Ovary (tissue), 3 donors: Measurements from ENCODE around the gene ZSWIM6.

Source experiments
- EP300 ChIP-seq: sonication (generic); formaldehyde crosslinking; IDR thresholded peaks from one replicate; pipeline ENCODE4 v1.6.1; 2017; ENCODE audit warnings: antibody characterized with exemption
- POLR2A ChIP-seq: fragments of 450-650 bp; IDR thresholded peaks from one replicate; pipeline ENCODE4 v1.6.1; 2017; ENCODE audit warnings: antibody characterized with exemption, mild to moderate bottlenecking, moderate library complexity
- TF ChIP-seq, protein P1 (sequence below), 3 donors: fragments of 450-650 bp in 2 of 3; fragments of 200-600 bp in 1 of 3; IDR thresholded peaks; one replicate each; pipeline versions ENCODE4 v1.5.1 to v1.8.0; 2016 to 2022; ENCODE audit warnings: antibody characterized with exemption in 3 of 3, mild to moderate bottlenecking in 1 of 3
- donor health status: DM: no; HTN: no; CAD: no.

DNA sequence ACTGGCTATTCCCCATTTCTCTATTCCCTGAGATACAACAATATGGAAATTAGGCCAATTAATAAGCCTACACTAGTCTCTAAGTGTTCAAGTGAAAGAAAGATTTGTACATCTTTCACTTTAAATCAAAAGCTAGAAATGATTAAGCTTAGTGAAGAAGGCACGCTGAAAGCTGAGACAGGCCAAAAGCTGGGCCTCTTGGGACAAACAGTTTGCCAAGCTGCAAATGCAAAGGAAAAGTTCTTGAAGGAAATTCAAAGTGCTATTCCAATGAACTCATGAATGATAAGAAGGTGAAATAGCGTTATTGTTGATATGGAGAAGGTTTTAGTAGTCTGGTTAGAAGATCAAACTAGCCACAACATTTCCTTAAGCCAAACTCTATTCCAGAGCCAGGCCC lies 256.2 kb downstream of the ZSWIM6 start:
- TF ChIP-seq, protein P1, sequence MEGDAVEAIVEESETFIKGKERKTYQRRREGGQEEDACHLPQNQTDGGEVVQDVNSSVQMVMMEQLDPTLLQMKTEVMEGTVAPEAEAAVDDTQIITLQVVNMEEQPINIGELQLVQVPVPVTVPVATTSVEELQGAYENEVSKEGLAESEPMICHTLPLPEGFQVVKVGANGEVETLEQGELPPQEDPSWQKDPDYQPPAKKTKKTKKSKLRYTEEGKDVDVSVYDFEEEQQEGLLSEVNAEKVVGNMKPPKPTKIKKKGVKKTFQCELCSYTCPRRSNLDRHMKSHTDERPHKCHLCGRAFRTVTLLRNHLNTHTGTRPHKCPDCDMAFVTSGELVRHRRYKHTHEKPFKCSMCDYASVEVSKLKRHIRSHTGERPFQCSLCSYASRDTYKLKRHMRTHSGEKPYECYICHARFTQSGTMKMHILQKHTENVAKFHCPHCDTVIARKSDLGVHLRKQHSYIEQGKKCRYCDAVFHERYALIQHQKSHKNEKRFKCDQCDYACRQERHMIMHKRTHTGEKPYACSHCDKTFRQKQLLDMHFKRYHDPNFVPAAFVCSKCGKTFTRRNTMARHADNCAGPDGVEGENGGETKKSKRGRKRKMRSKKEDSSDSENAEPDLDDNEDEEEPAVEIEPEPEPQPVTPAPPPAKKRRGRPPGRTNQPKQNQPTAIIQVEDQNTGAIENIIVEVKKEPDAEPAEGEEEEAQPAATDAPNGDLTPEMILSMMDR (IDR thresholded peaks at IDR 0.05), result no peak
- no peak for TF ChIP-seq POLR2A
- no peak for TF ChIP-seq EP300
